Measurements from ENCODE around the gene DLG2. TPM values are rescaled to one million over a fixed set of nuclear protein-coding genes. Genes with fewer than 3 reads are reported as not detected.

DLG2 gene
- total RNA-seq, 4 donors from 2014 or later, result 2.9 to 30.2 (median 22.6) TPM

- Histone ChIP-seq H3K4me3 (no peak overlapping the region), H3K4me1 (no peaks in the 10 kb centered on the region), H3K27ac (no peak overlapping the region), H3K9me3 (no peaks in the 10 kb centered on the region), H3K36me3 (no peaks in the 10 kb centered on the region), H3K27me3 (no peaks in the 10 kb centered on the region)
- intact Hi-C loops (cut with DNase I; ENCODE audit: low total_unique reads), result no loop called here
- no peak for DNase-seq
- TF ChIP-seq, protein P1, sequence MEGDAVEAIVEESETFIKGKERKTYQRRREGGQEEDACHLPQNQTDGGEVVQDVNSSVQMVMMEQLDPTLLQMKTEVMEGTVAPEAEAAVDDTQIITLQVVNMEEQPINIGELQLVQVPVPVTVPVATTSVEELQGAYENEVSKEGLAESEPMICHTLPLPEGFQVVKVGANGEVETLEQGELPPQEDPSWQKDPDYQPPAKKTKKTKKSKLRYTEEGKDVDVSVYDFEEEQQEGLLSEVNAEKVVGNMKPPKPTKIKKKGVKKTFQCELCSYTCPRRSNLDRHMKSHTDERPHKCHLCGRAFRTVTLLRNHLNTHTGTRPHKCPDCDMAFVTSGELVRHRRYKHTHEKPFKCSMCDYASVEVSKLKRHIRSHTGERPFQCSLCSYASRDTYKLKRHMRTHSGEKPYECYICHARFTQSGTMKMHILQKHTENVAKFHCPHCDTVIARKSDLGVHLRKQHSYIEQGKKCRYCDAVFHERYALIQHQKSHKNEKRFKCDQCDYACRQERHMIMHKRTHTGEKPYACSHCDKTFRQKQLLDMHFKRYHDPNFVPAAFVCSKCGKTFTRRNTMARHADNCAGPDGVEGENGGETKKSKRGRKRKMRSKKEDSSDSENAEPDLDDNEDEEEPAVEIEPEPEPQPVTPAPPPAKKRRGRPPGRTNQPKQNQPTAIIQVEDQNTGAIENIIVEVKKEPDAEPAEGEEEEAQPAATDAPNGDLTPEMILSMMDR (IDR thresholded peaks at IDR 0.05), result no peak
- no peak for TF ChIP-seq POLR2A (IDR thresholded peaks at IDR 0.05)
These were observed 532.3 kb downstream of the DLG2 start for GRCh38 chr11:85094795-85095194.

DNA sequence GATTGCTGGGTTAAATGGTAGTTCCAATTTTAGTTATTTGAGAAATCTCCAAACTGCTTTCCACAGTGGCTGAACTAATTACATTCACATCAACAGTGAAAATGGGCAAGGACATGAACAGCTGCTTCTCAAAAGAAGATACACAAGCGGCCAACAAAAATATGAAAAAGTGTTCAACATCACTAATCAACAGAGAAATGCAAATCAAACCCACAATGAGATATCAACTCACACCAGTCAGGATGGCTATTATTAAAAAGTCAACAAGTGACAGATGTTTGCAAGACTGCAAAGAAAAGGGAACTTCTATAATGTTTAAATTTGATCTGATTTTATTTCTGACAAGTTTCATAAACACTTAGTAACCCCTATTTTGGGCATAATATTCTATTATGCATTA lies 537.5 kb downstream of the DLG2 start:
- H3K9me3 ChIP-seq, result no peaks in the 10 kb centered on the region
- TF ChIP-seq, protein P1 (IDR thresholded peaks at IDR 0.05), result no peak
- TF ChIP-seq POLR2A (IDR thresholded peaks at IDR 0.05), result no peak
- intact Hi-C loops (cut with DNase I; ENCODE audit: low total_unique reads), result no loop called here
- H3K4me3 ChIP-seq, result no peak overlapping the region
- DNase-seq, result no peak
- no peaks in the 10 kb centered on the region for H3K36me3 ChIP-seq
- H3K27ac ChIP-seq, result no peak overlapping the region
- H3K4me1 ChIP-seq, result no peaks in the 10 kb centered on the region
- no peaks in the 10 kb centered on the region for H3K27me3 ChIP-seq

GRCh38 chr11:85088286-85088685 lies 538.9 kb downstream of the DLG2 start:
- no peak overlapping the region for H3K27ac ChIP-seq
- no peak for TF ChIP-seq POLR2A (IDR thresholded peaks at IDR 0.05)
- TF ChIP-seq, protein P1 (IDR thresholded peaks at IDR 0.05), result no peak
- no peaks in the 10 kb centered on the region for H3K27me3 ChIP-seq
- H3K9me3 ChIP-seq, result no peaks in the 10 kb centered on the region
- intact Hi-C loops (cut with DNase I; ENCODE audit: low total_unique reads), result no loop called here
- H3K4me3 ChIP-seq, result no peak overlapping the region
- no peaks in the 10 kb centered on the region for H3K36me3 ChIP-seq
- H3K4me1 ChIP-seq, result no peaks in the 10 kb centered on the region
- DNase-seq, result no peak

GRCh38 chr11:85086504-85087284 lies 540.5 kb downstream of the DLG2 start:
- H3K27me3 ChIP-seq, result no peaks in the 10 kb centered on the region

DNA sequence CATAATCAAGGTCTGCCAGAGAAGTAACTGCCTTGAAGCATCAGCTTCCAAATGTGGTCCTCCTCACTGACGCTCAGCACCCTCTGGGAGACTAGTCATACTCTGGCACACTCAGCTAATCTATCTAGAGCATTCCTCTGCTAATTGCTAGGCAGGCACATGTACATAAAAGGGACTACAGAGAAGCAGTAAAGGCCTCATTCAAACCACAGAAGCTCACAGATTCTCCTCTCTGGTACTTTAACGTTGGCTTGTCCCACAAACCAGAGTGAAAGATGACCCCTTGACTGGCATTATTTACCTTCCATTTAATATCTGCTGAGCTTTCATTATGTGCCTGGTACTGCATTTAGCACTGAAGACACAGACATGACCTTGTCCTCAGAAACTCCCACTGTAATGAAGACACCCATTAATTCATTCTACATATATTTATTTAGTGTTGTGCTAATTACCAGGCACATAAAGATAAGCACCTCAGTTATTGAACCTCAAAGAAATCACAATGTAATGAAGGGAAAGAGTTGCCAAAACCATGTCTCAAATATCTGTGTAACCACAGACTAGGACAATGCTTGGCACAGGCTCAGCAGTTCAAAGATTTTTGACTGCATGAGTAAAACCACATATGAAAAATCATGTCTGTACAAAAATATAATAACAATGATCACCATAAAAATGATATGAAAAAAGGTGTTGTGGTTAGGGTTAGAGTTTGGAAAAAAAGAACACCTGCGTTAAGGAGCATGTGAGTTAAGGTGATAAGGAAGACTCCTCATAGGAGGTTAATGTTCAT lies 550.4 kb downstream of the DLG2 start:
- H3K4me1 ChIP-seq, result no peaks in the 10 kb centered on the region
- no peaks in the 10 kb centered on the region for H3K27me3 ChIP-seq
- H3K4me3 ChIP-seq, result no peak overlapping the region
- no peaks in the 10 kb centered on the region for H3K36me3 ChIP-seq
- no peak overlapping the region for H3K27ac ChIP-seq
- no peak for DNase-seq
- TF ChIP-seq, protein P1 (IDR thresholded peaks at IDR 0.05), result no peak
- TF ChIP-seq POLR2A (IDR thresholded peaks at IDR 0.05), result no peak
- no peaks in the 10 kb centered on the region for H3K9me3 ChIP-seq
- intact Hi-C loops (cut with DNase I; ENCODE audit: low total_unique reads), result no loop called here

More at GRCh38 chr11:85086504-85087284, 540.5 kb downstream of the DLG2 start:
- Histone ChIP-seq H3K27ac (no peak overlapping the region), H3K36me3 (no peaks in the 10 kb centered on the region), H3K9me3 (no peaks in the 10 kb centered on the region), H3K4me3 (no peak overlapping the region), H3K4me1 (no peaks in the 10 kb centered on the region)
- DNase-seq, result no peak
- no peak for TF ChIP-seq POLR2A (IDR thresholded peaks at IDR 0.05)
- intact Hi-C loops (cut with DNase I; ENCODE audit: low total_unique reads), result no loop called here

Data from uterus (tissue), 4 donors.